Right kidney (tissue), 1 donor: Measurements from ENCODE around the gene RBX1.

Experiments
- DNase-seq: peaks from one replicate; pipeline ENCODE4 v3.0.0-alpha.2; 2016

Gene RBX1

GRCh38 chr22:41021613-41022454 lies 70.7 kb downstream of the RBX1 start:
- peak; percentile 85 for DNase-seq

GRCh38 chr22:41022470-41023298 lies 71.5 kb downstream of the RBX1 start:
- DNase-seq: peak; percentile 91
